GM12878 (cell line): ENCODE measurements around the gene DEPDC1B. TPM values are rescaled to one million over a fixed set of nuclear protein-coding genes. Genes with fewer than 3 reads are reported as not detected.

Experiments
- ATAC-seq: fragments of 200-7000 bp; cut with Tn5 transposase; 3 replicates; pipeline ENCODE4 v1.9.1; 2020; ENCODE audit warnings: mild to moderate bottlenecking, moderate library complexity
- BruUV-seq: library from RNA; stranded (reverse); fragments of 400-500 nt; replicated peaks from 2 replicates; lab custom pipeline; 2021; lab: Mats Ljungman, UMichigan
- CTCF ChIA-PET: fragments of 300-600 bp; sonication (Branson Sonifier 250); formaldehyde crosslinking; extraction: SDS; loops from one replicate; lab custom pipeline; 2021; ENCODE audit warnings: inconsistent platforms; lab: Yijun Ruan, JAX
- POLR2A ChIA-PET: fragments of 350-600 bp; formaldehyde crosslinking; extraction: SDS; loops from one replicate; lab custom pipeline; 2021; ENCODE audit warnings: inconsistent platforms; lab: Charles Lee
- RAD21 ChIA-PET: fragments of 300-600 bp; sonication (Branson Sonifier 250); formaldehyde crosslinking; loops from one replicate; lab custom pipeline; 2023; ENCODE audit warnings: antibody characterized with exemption; ENCODE audit not compliant: unreplicated experiment; lab: Charles Lee
- SMC1A ChIA-PET: fragments of 300-600 bp; sonication (Branson Sonifier 250); formaldehyde crosslinking; loops from one replicate; lab custom pipeline; 2023; ENCODE audit not compliant: unreplicated experiment, uncharacterized antibody; lab: Charles Lee
- DNase-seq: peaks from one replicate; pipeline ENCODE4 v3.0.0-alpha.2; 2011; ENCODE audit warnings: low read depth, low spot score
- FAIRE-seq: peaks from 3 replicates; lab custom pipeline; 2011; peaks lifted over from hg19 to GRCh38; lab: Jason Lieb, UNC
- H2AFZ ChIP-seq: 2 replicates; pipeline ENCODE4 v1.6.0; 2011; ENCODE audit warnings: low read depth, low read length, control low read depth; ENCODE audit not compliant: control insufficient read depth
- H3K27ac ChIP-seq: 2 replicates; pipeline ENCODE4 v1.5.1; 2011; ENCODE audit warnings: control low read depth; ENCODE audit not compliant: control insufficient read depth, insufficient read depth
- H3K27me3 ChIP-seq, 2 experiments: replicated peaks in 1 of 2; 2 replicates each; pipeline versions ENCODE4 v1.6.0 to v1.6.1; 2011; ENCODE audit warnings: low read length in 1 of 2; ENCODE audit not compliant: control insufficient read depth in 2 of 2, insufficient read depth in 2 of 2
- H3K36me3 ChIP-seq, 2 experiments: 2 replicates each; pipeline ENCODE4 v1.5.1; 2011; ENCODE audit warnings: low read length in 1 of 2; ENCODE audit not compliant: control insufficient read depth in 2 of 2, insufficient read depth in 2 of 2
- H3K4me1 ChIP-seq: 2 replicates; pipeline ENCODE4 v1.6.1; 2011; ENCODE audit warnings: mild to moderate bottlenecking, low read length, moderate library complexity, mixed read lengths; ENCODE audit not compliant: control insufficient read depth, insufficient read depth
- H3K4me2 ChIP-seq: 2 replicates; pipeline ENCODE4 v1.6.0; 2011; ENCODE audit warnings: control low read depth; ENCODE audit not compliant: control insufficient read depth, insufficient read depth
- H3K4me3 ChIP-seq: fragments of 200-600 bp; sonication (generic); 2 replicates; pipeline ENCODE4 v1.5.1; 2016
- H3K79me2 ChIP-seq: 2 replicates; pipeline ENCODE4 v1.6.0; 2011; ENCODE audit warnings: low read length; ENCODE audit not compliant: control insufficient read depth, insufficient read depth
- H3K9ac ChIP-seq: 2 replicates; pipeline ENCODE4 v1.8.0; 2011; ENCODE audit warnings: low read length, control low read depth, mixed read lengths; ENCODE audit not compliant: control insufficient read depth, insufficient read depth
- H3K9me3 ChIP-seq: replicated peaks from 3 replicates; pipeline ENCODE4 v1.5.1; 2011; ENCODE audit warnings: mild to moderate bottlenecking, low read length; ENCODE audit not compliant: control insufficient read depth, insufficient read depth
- H4K20me1 ChIP-seq: 2 replicates; pipeline ENCODE4 v1.6.0; 2011; ENCODE audit not compliant: control insufficient read depth, insufficient read depth
- ASH2L ChIP-seq: fragments of 300-600, 200-600 bp; sonication (generic); IDR thresholded peaks from 2 replicates; pipeline ENCODE4 v1.6.1; 2017; ENCODE audit warnings: low read depth, mild to moderate bottlenecking, borderline replicate concordance
- BHLHE40 ChIP-seq, 2 experiments: fragments of 450-650 bp in 1 of 2; IDR thresholded peaks; 2 replicates each; pipeline ENCODE4 v1.6.1; 2011 to 2017; ENCODE audit warnings: low read depth in 2 of 2, borderline replicate concordance in 1 of 2, improper control_type of control experiment in 1 of 2, low read length in 1 of 2, mild to moderate bottlenecking in 1 of 2
- CBFB ChIP-seq: IDR thresholded peaks from 2 replicates; pipeline ENCODE4 v1.6.1; 2016; ENCODE audit warnings: antibody characterized with exemption, low read depth
- CBX5 ChIP-seq: sonication (generic); IDR thresholded peaks from 2 replicates; pipeline ENCODE4 v1.6.1; 2016; ENCODE audit warnings: low read depth, moderate library complexity, mild to moderate bottlenecking, inconsistent platforms
- EZH2 ChIP-seq: IDR thresholded peaks from 2 replicates; pipeline ENCODE4 v1.6.1; 2012; ENCODE audit warnings: low read depth, mild to moderate bottlenecking, control low read depth, inconsistent platforms, low read length, borderline replicate concordance; ENCODE audit not compliant: control insufficient read depth
- IRF4 ChIP-seq: IDR thresholded peaks from 2 replicates; pipeline ENCODE4 v1.6.1; 2011; ENCODE audit warnings: low read depth, low read length
- NBN ChIP-seq: fragments of 450-650 bp; IDR thresholded peaks from 2 replicates; pipeline ENCODE4 v1.6.1; 2016
- NRF1 ChIP-seq: conservative IDR thresholded peaks from 2 replicates; pipeline ENCODE4 v1.6.1; 2011; ENCODE audit warnings: mild to moderate bottlenecking, low read depth, low read length, improper control_type of control experiment
- RAD21 ChIP-seq: IDR thresholded peaks from 2 replicates; pipeline ENCODE4 v1.6.1; 2011; ENCODE audit warnings: mild to moderate bottlenecking, low read depth, low read length, moderate library complexity; ENCODE audit not compliant: insufficient read depth
- RAD51 ChIP-seq: fragments of 450-650 bp; IDR thresholded peaks from 2 replicates; pipeline ENCODE4 v1.6.1; 2016; ENCODE audit warnings: moderate library complexity, mild to moderate bottlenecking, inconsistent platforms
- RB1 ChIP-seq: fragments of 450-650 bp; formaldehyde crosslinking; IDR thresholded peaks from 2 replicates; pipeline ENCODE4 v1.6.1; 2017; ENCODE audit warnings: mild to moderate bottlenecking, borderline replicate concordance
- SIN3A ChIP-seq: IDR thresholded peaks from 2 replicates; pipeline ENCODE4 v1.6.1; 2012; ENCODE audit warnings: low read depth, low read length, improper control_type of control experiment
- SREBF2 ChIP-seq: IDR thresholded peaks from 2 replicates; pipeline ENCODE4 v1.6.1; 2012; ENCODE audit warnings: mild to moderate bottlenecking, low read length
- TBL1XR1 ChIP-seq: IDR thresholded peaks from 2 replicates; pipeline ENCODE4 v1.6.1; 2012; ENCODE audit warnings: low read depth, low read length, improper control_type of control experiment
- YY1 ChIP-seq: IDR thresholded peaks from 2 replicates; pipeline ENCODE4 v1.6.1; 2011; ENCODE audit warnings: low read depth, mild to moderate bottlenecking, low read length
- ZNF217 ChIP-seq: fragments of 450-650 bp; IDR thresholded peaks from 2 replicates; pipeline ENCODE4 v1.6.1; 2017; ENCODE audit warnings: antibody characterized with exemption, mild to moderate bottlenecking
- ZNF24 ChIP-seq: fragments of 450-650 bp; IDR thresholded peaks from 2 replicates; pipeline ENCODE4 v1.6.1; 2017; ENCODE audit warnings: antibody characterized with exemption, mild to moderate bottlenecking
- WGBS: methylation state at CpG from one replicate; pipeline ENCODE4 v1.1.6; 2016; ENCODE audit warnings: low lambda C conversion rate; ENCODE audit not compliant: insufficient replicate concordance, insufficient coverage; ENCODE audit errors: missing lambda C conversion rate; 5-methylcytosine and 5-hydroxymethylcytosine counted together
- in situ Hi-C: fragments of 300-500 bp; cut with MboI; formaldehyde crosslinking; loops from 9 replicates; pipeline ENCODE4 v1.14.3; 2018; ENCODE audit warnings: mixed read lengths
- intact Hi-C: fragments of 100-400 bp; cut with micrococcal nuclease; formaldehyde crosslinking; loops from one replicate; pipeline ENCODE4 v1.14.2; 2022; ENCODE audit not compliant: unreplicated experiment
- polyA plus RNA-seq, 11 experiments: library from polyadenylated mRNA; depleted of rRNA in 4 of 11; unstranded in 6 of 11; stranded (reverse) in 5 of 11; fragments of >200 nt; fragmentation: Nextera tagmentation in 4 of 11; fragmentation: Illumina TruSeq in 1 of 11; extraction: Ambion mirVana in 4 of 11; extraction: Trizol in 1 of 11; gene quantifications; 1 replicate in 1 of 11; 2 replicates in 10 of 11; pipeline versions ENCODE4 v1.2.1 to v1.2.3, GENCODE V29; 2011 to 2016; ENCODE audit warnings: inconsistent platforms in 2 of 11, missing spikeins in 2 of 11, low read depth in 1 of 11
- total RNA-seq, 4 experiments: library from RNA; depleted of rRNA in 3 of 4; stranded (reverse); fragments of >200 nt in 3 of 4; fragmentation: Illumina TruSeq in 1 of 4; extraction: Trizol in 1 of 4; gene quantifications; 2 replicates each; pipeline versions ENCODE4 v1.2.1 to v1.2.3, GENCODE V29; 2013 to 2021
- TF ChIP-seq, protein P1 (sequence below): fragments of 150-350 bp; IDR thresholded peaks from 2 replicates; pipeline ENCODE4 v1.6.1; 2014; ENCODE audit warnings: mild to moderate bottlenecking, low read depth, low read length

The DEPDC1B gene
- total and polyA plus RNA-seq, 10 of the 15 experiments (the other 5 are each of a cell fraction or from before 2014, with no cell fraction given): 29.7 to 56.5 (median 35.5) TPM

DNA sequence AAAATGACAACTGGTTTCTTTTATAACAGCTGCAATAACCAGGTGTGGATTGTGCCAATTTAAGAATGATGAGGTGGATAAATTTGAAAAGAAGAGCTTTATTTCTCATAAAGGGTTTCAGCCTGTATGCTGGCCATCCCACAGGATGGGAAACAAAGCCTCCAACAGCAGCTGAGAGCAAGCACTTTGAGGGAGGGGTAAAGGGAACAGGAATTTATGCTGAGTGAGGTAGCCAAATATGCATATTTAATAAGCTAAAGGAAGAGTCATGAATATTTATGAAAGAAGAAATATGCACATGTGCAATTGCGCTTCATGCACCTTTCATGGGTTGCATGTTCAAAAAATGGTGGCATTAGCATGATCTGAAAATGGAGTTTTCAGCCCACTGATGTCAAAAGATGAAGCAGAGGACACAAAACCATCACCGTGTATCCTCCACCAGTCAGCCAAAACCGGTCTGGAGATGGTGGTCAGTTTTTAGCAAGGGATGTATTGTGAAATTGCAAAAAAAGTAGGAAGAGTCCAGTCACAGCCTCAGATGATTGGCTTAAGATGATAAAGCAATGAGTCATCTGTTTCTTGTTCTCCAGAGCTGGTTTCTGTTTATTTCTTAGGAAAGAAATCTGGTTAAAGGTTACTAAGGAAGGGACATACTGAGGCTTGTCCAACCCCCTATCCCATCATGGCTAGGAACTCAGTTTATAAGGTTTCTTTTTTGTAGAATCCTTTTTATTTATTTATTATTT lies 47.9 kb downstream of the DEPDC1B start:
- no peaks in the 10 kb centered on the region for H3K27me3 ChIP-seq
- H3K27ac ChIP-seq: no peak overlapping the region
- H3K9me3 ChIP-seq: peaks cover 3% of the 10 kb centered on the region; the same call in 1 of the 3 replicates
- CTCF ChIA-PET: interaction anchor here (0.6 to 2.5 kb wide), 6 partner anchors 12 to 841 kb away, joined by 3 to 13 read pairs (median 3); no protein-coding TSS in a partner anchor
- DNase-seq (no peak), ATAC-seq (no peak), FAIRE-seq (no peak)
- H3K9ac ChIP-seq: no peak overlapping the region
- no peak overlapping the region for H3K4me2 ChIP-seq
- TF ChIP-seq YY1: no peak
- no peak for TF ChIP-seq RAD51
- no peak for TF ChIP-seq ZNF217
- TF ChIP-seq ZNF24: no peak
- no peak for TF ChIP-seq BHLHE40 (IDR thresholded peaks at IDR 0.05; ENCODE audit: borderline replicate concordance in 1 of 2, low read depth in 2 of 2, low read length in 1 of 2)
- TF ChIP-seq ASH2L: no peak
- TF ChIP-seq RB1: no peak
- no peak for TF ChIP-seq CBFB
- TF ChIP-seq EZH2: no peak
- TF ChIP-seq NBN: no peak
- no peak for TF ChIP-seq SREBF2
- TF ChIP-seq SIN3A: no peak
- no peak for TF ChIP-seq IRF4
- TF ChIP-seq TBL1XR1: no peak
- TF ChIP-seq NRF1: no peak
- TF ChIP-seq, protein P1, sequence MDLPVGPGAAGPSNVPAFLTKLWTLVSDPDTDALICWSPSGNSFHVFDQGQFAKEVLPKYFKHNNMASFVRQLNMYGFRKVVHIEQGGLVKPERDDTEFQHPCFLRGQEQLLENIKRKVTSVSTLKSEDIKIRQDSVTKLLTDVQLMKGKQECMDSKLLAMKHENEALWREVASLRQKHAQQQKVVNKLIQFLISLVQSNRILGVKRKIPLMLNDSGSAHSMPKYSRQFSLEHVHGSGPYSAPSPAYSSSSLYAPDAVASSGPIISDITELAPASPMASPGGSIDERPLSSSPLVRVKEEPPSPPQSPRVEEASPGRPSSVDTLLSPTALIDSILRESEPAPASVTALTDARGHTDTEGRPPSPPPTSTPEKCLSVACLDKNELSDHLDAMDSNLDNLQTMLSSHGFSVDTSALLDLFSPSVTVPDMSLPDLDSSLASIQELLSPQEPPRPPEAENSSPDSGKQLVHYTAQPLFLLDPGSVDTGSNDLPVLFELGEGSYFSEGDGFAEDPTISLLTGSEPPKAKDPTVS: no peak
- TF ChIP-seq RAD21: no peak
- TF ChIP-seq CBX5: no peak
- RAD21 ChIA-PET: interaction anchor here (1.3 kb wide), 1 partner anchor 357 kb away, joined by 5 read pairs; no protein-coding TSS in a partner anchor
- in situ Hi-C loops (no loop called here), intact Hi-C loops (no loop called here)
- WGBS: 99% methylated on average over 3 of the region's 3 CpGs
- SMC1A ChIA-PET: interaction anchor here (0.6 kb wide), 1 partner anchor 350 kb away, joined by 3 read pairs; no protein-coding TSS in a partner anchor
- no peak overlapping the region for H2AFZ ChIP-seq
- H3K4me1 ChIP-seq: no peaks in the 10 kb centered on the region
- POLR2A ChIA-PET: no interaction called here
- H4K20me1 ChIP-seq: no peaks in the 10 kb centered on the region
- no TSS peak for BruUV-seq
- peaks cover 1% of the 10 kb centered on the region; the same call in 1 of the 2 replicates for H3K79me2 ChIP-seq
- no peaks in the 10 kb centered on the region for H3K36me3 ChIP-seq
- no peak overlapping the region for H3K4me3 ChIP-seq
